Measurements from ENCODE around the gene RANBP17. TPM values are rescaled to one million over a fixed set of nuclear protein-coding genes. Genes with fewer than 3 reads are reported as not detected.
"Not testable (repeated sequence)": the region's sequence is repeated elsewhere in the genome, so short reads cannot be mapped to it uniquely, and the experiment has no call there.

The RANBP17 gene
- total and polyA plus RNA-seq, 2 of the 4 experiments (the other 2 are of a cell fraction), result 8.2 to 29.0 TPM

- Histone ChIP-seq H3K36me3 (ENCODE audit: control insufficient read depth, insufficient read depth, low read length) (peaks cover 7% of the 10 kb centered on the region), H3K4me2 (ENCODE audit: low read depth, low read length) (no peak overlapping the region), H3K4ac (ENCODE audit: low read depth, low read length) (no peak overlapping the region), H3K9me3 (ENCODE audit: control insufficient read depth, insufficient read depth, low read length) (no peaks in the 10 kb centered on the region), H2BK15ac (ENCODE audit: low read depth, low read length) (no peak overlapping the region), H3K18ac (ENCODE audit: low read depth, low read length) (no peak overlapping the region), H3K14ac (replicated peaks; ENCODE audit: low read depth, low read length) (no peak overlapping the region), H3K79me1 (ENCODE audit: low read depth in 1 of 2, low read length in 2 of 2) (no peaks in the 10 kb centered on the region), H3K27ac (ENCODE audit: insufficient read depth, low read length) (no peak overlapping the region), H2BK20ac (ENCODE audit: low read depth, low read length) (no peak overlapping the region), H3K9me1 (ENCODE audit: insufficient read depth, low read length) (0 out of 2 replicates have a peak, but pooled peaks cover 3% of the 10 kb centered on the region), H3K27me3 (ENCODE audit: control insufficient read depth, insufficient read depth, low read length) (no peaks in the 10 kb centered on the region), H3K9ac (ENCODE audit: low read depth, low read length) (no peak overlapping the region), H3K56ac (ENCODE audit: extremely low read depth, insufficient read depth, low read length) (no peak overlapping the region), H4K5ac (ENCODE audit: low read depth, low read length) (no peak overlapping the region), H4K91ac (ENCODE audit: insufficient read depth, low read depth, low read length) (no peak overlapping the region), H2AFZ (replicated peaks; ENCODE audit: low read length, poor library complexity) (no peak overlapping the region), H4K20me1 (ENCODE audit: insufficient read depth, low read length) (no peaks in the 10 kb centered on the region), H3K4me3 (ENCODE audit: insufficient read depth, low read depth, low read length) (no peak overlapping the region), H2AK5ac (ENCODE audit: low read depth, low read length) (no peak overlapping the region), H2BK5ac (ENCODE audit: low read depth, low read length, poor library complexity, severe bottlenecking) (no peak overlapping the region), H4K8ac (ENCODE audit: low read depth in 2 of 2, low read length in 2 of 2) (no peak overlapping the region), H3K4me1 (ENCODE audit: control insufficient read depth, insufficient read depth, low read length) (peaks cover 8% of the 10 kb centered on the region), H2BK120ac (ENCODE audit: low read depth, low read length) (no peak overlapping the region), H2AK9ac (replicated peaks; ENCODE audit: low read depth, low read length, poor library complexity) (no peak overlapping the region), H3K23ac (ENCODE audit: low read depth, low read length) (no peak overlapping the region)
- POLR2A ChIA-PET (ENCODE audit: unreplicated experiment), result no interaction called here
- in situ Hi-C loops (cut with MboI; ENCODE audit: low sequenced_read_pairs) (no loop called here), dilution Hi-C loops (cut with HindIII; ENCODE audit: low sequenced_read_pairs, unreplicated experiment) (no loop called here), intact Hi-C loops (cut with micrococcal nuclease) (no loop called here)
- ATAC-seq (ENCODE audit: low read depth) (no peak), DNase-seq (no peak)
- no TSS peak for BruUV-seq (replicated peaks)
- CTCF ChIA-PET, result no interaction called here
- WGBS, 2 experiments (ENCODE audit: extremely low coverage in 2 of 2, insufficient read length in 1 of 2), result no CpG with 5 or more reads among the region's 5 CpGs
- TF ChIP-seq RFX5 (IDR thresholded peaks at IDR 0.05; ENCODE audit: low read depth, low read length) (no peak), SMC3 (IDR thresholded peaks at IDR 0.05; ENCODE audit: low read depth, low read length) (no peak), POLR2A (IDR thresholded peaks at IDR 0.05; ENCODE audit: low read depth, low read length) (no peak), MAZ (IDR thresholded peaks at IDR 0.05; ENCODE audit: borderline replicate concordance, low read depth, low read length) (no peak)
Observed at GRCh38 chr5:171295801-171296200, 434.0 kb downstream of the RANBP17 start.

- H2AK9ac ChIP-seq (replicated peaks; ENCODE audit: low read depth, low read length, poor library complexity); H2BK15ac ChIP-seq (ENCODE audit: low read depth, low read length); H2AK5ac ChIP-seq (ENCODE audit: low read depth, low read length); CTCF ChIA-PET; H3K23ac ChIP-seq (ENCODE audit: low read depth, low read length); H4K20me1 ChIP-seq (ENCODE audit: insufficient read depth, low read length); in situ Hi-C loops (cut with MboI; ENCODE audit: low sequenced_read_pairs); H2BK120ac ChIP-seq (ENCODE audit: low read depth, low read length); H3K9me1 ChIP-seq (ENCODE audit: insufficient read depth, low read length); H3K4me1 ChIP-seq (ENCODE audit: control insufficient read depth, insufficient read depth, low read length); POLR2A ChIA-PET (ENCODE audit: unreplicated experiment); H2BK5ac ChIP-seq (ENCODE audit: low read depth, low read length, poor library complexity, severe bottlenecking); H3K56ac ChIP-seq (ENCODE audit: extremely low read depth, insufficient read depth, low read length); DNase-seq; H3K18ac ChIP-seq (ENCODE audit: low read depth, low read length); H2AFZ ChIP-seq (replicated peaks; ENCODE audit: low read length, poor library complexity); H3K14ac ChIP-seq (replicated peaks; ENCODE audit: low read depth, low read length); BruUV-seq (replicated peaks); H2BK20ac ChIP-seq (ENCODE audit: low read depth, low read length); H3K4me3 ChIP-seq (ENCODE audit: insufficient read depth, low read depth, low read length); H3K79me1 ChIP-seq (ENCODE audit: low read depth in 1 of 2, low read length in 2 of 2); H3K4ac ChIP-seq (ENCODE audit: low read depth, low read length); H3K9me3 ChIP-seq (ENCODE audit: control insufficient read depth, insufficient read depth, low read length); H3K27ac ChIP-seq (ENCODE audit: insufficient read depth, low read length); H3K36me3 ChIP-seq (ENCODE audit: control insufficient read depth, insufficient read depth, low read length); H3K4me2 ChIP-seq (ENCODE audit: low read depth, low read length); H4K91ac ChIP-seq (ENCODE audit: insufficient read depth, low read depth, low read length); dilution Hi-C loops (cut with HindIII; ENCODE audit: low sequenced_read_pairs, unreplicated experiment); H3K9ac ChIP-seq (ENCODE audit: low read depth, low read length); ATAC-seq (ENCODE audit: low read depth); H3K27me3 ChIP-seq (ENCODE audit: control insufficient read depth, insufficient read depth, low read length); H4K5ac ChIP-seq (ENCODE audit: low read depth, low read length); intact Hi-C loops (cut with micrococcal nuclease); H4K8ac ChIP-seq (ENCODE audit: low read depth in 2 of 2, low read length in 2 of 2): not testable (repeated sequence)
- 100% methylated on average over 2 of the region's 6 CpGs; no CpG with 5 or more reads in 1 of the 2 experiments for WGBS, 2 experiments (ENCODE audit: extremely low coverage in 2 of 2, insufficient read length in 1 of 2)
Observed at GRCh38 chr5:171297941-171298340, 436.1 kb downstream of the RANBP17 start.

Data from IMR-90 (cell line).